Gastrocnemius medialis (tissue), 4 donors: Measurements from ENCODE around the gene ELOF1.

ENCODE experiments used
- CTCF ChIP-seq, 5 experiments: fragments of 450-650 bp in 3 of 5; fragments of 200-600 bp in 2 of 5; sonication (generic) in 2 of 5; IDR thresholded peaks in 4 of 5; conservative IDR thresholded peaks in 1 of 5; 1 replicate in 4 of 5; 2 replicates in 1 of 5; pipeline ENCODE4 v1.5.1; 2016 to 2019; ENCODE audit warnings: antibody characterized with exemption in 5 of 5, mild to moderate bottlenecking in 3 of 5, moderate library complexity in 3 of 5
- POLR2A ChIP-seq, 2 donors: fragments of 450-650 bp; IDR thresholded peaks; one replicate each; pipeline ENCODE4 v1.6.1; 2017; ENCODE audit warnings: antibody characterized with exemption in 2 of 2, mild to moderate bottlenecking in 2 of 2, moderate library complexity in 2 of 2

GRCh38 chr19:11547929-11548700 lies 10.9 kb downstream of the ELOF1 start:
- TF ChIP-seq CTCF (IDR thresholded peaks at IDR 0.05 in 4 of 5, conservative IDR thresholded peaks at IDR 0.05 in 1 of 5) (no peak), POLR2A (IDR thresholded peaks at IDR 0.05) (no peak)
